Activated CD8-positive, alpha-beta memory T cell treated with anti-CD3 and anti-CD28 coated beads for 4 hours (primary cell): Measurements from ENCODE around the gene SAXO1.
"Not testable (repeated sequence)": the region's sequence is repeated elsewhere in the genome, so short reads cannot be mapped to it uniquely, and the experiment has no call there.

Experiments used
- DNase-seq, 2 donors: peaks; one replicate each; pipeline ENCODE4 v3.0.0-alpha.2; 2020; ENCODE audit warnings: low read depth in 2 of 2

SAXO1 gene

GRCh38 chr9:19000133-19000532, 32.9 kb downstream of the SAXO1 start:
- DNase-seq: no peak

GRCh38 chr9:18999173-18999785, 33.7 kb downstream of the SAXO1 start:
- DNase-seq: no peak

DNA sequence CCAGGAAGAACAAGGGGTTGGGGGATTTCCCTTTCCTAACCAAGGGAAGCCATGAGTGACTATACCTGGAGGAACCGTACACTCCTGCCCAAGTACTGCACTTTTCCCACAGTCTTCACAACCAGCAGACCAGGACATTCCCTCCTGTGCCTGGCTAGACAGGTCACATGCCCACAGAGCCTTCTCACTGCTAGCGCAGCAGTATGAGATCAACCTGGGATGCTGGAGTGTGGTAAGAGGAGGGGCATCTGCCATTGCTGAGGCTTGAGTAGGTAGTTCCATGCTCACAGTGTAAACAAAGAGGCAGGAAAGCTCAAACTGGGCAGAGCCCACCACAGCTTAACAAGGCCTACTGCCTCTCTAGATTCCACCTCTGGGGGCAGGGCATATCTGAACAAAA, 35.9 kb downstream of the SAXO1 start:
- DNase-seq: no peak

DNA sequence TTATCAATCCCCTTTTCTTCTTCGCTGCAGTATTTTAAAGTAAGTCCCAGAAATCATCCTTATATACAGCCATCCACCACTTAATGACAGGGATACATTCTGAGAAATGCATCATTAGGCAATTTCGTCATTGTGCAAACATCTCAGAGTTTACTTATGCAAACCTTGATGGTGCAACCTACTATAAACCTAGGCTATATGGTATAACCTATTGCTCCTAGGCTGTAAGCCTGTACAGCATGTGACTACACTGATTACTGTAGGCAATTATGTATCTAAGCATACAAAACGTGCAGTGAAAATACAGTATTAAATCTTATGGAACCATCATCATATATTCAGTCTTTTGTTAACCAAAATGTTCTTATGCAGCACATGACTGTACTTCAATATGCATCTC, 36.8 kb downstream of the SAXO1 start:
- DNase-seq: no peak

DNA sequence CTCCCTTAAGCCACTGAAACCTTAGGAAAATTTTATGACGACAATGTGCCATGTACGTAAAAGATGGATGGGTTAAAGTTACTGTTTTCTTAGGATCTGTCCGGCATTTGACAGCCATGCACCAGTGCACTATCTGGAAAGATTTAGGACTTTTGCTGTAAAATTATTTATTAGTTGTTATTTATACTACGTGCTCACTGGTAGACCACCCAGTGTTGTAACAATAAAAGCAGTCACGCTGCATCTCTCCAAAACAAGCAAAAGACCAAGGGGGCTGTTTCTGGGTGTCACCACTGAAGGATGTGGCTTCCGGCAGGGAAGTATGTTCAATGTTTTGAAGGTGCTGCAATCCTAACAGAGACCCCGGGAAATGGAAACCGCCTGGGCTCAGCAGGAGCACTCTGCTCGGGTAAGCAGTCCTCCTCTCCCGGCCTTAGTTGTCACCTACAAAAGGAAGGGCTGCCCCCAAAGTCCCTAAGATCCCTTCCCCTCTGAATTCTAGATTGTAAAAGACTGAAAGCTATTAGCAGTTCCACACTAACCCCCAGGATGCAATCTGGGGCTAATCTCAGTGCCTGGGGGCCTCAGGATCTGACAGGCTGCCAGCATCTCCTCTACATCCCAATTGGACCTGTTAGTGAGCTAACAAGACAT, 38.6 kb downstream of the SAXO1 start:
- no peak for DNase-seq

- not testable (repeated sequence) for DNase-seq
These were observed 41.8 kb downstream of the SAXO1 start for GRCh38 chr9:18991197-18991596.

- no peak for DNase-seq
These were observed 42.5 kb downstream of the SAXO1 start for GRCh38 chr9:18990494-18990893.

GRCh38 chr9:18989865-18990264, 43.1 kb downstream of the SAXO1 start:
- DNase-seq: no peak

DNA sequence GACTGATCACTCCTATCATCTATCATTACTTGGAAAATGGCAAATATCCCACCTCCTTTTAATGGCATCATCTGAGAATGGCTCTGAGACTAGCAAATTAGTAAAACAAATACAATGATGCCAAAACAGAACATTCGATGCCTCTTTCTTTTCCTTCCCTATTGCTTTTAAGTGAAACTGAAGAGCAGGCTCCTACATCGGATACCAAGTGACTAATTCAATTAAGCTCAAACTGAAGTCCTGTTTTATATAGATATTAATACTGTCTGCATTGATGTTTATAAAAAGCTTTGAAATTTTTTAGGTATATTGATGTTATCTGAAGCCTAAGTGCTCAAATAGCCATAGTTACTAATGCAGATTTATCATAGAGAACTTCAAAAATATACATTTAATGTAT, 43.9 kb downstream of the SAXO1 start:
- DNase-seq: no peak

- DNase-seq: no peak
These were observed 45.0 kb downstream of the SAXO1 start for GRCh38 chr9:18988003-18988402.

DNA sequence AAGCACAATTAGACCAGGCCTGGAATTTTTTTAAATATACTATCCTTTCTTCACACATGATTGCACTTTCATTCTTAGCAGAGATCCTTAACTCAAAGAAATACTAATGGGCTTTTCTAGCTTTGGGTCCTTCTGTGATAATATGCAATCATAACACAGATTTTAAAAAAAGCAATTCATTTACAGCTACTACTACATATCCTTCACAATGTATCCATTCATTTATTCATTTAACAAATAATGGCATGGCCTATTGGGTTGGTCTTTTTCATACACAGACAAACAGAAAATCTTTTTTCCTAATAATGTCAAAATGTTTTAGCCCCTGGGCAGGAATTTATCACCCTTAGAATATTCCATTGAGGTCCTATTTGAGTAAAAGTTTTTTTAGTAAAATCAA, 47.0 kb downstream of the SAXO1 start:
- DNase-seq: no peak

- DNase-seq: no peak
These were observed 47.5 kb downstream of the SAXO1 start for GRCh38 chr9:18985464-18985951.

DNA sequence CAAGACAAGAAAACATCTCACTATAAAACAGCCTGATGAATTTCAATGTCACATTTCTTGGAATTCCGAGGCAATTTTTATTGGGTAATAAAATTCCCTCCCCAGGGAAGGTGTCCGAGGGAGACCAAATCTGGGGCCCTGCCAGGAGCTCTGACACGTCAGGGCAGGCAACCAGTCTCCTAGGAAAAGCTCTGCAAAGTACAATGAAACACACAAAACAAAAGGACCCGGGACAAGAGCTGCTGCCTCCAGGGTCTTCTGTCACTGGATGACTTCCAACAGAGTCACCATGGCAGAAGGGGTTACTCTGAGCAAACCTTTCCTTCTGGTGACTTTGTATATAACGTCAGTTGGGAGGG, 50.8 kb downstream of the SAXO1 start:
- no peak for DNase-seq

DNA sequence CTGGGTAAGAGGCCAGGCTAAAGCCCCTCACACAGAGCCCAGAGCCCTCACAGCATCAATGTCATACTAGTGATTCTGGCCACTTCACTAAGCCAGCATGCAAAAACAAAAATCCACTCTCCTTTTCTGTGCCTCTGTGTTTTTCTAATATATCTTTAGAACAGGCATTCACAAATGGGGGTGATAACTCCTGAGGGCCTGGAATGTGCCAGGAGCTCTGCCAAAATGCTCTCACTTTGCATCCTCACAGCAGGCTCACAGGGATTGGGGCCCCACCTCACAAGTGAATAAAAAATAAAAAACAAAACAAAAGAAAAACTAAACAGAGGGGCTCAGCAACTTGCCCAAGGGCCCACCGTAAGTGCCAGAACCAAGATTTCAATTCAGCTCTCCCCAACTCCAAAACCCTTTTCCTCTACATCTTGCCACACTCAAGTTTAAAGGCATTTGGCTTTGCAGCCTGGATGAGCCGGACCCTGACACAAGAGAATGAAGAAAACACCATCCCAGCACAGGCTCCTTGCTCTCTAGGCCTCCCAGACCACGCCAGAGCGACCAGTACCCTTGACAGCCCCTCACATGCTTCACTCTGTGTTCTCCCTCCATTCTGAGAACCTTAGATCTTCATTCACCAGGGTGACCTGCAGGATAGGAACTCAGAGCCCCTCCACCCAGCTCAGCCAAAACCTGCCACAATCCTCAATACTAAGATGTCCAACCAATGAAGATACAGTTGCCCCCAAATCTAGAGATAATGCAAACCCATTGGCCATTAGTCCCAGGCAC, 51.3 kb downstream of the SAXO1 start:
- no peak for DNase-seq

GRCh38 chr9:18980189-18980588, 52.8 kb downstream of the SAXO1 start:
- no peak for DNase-seq

- no peak for DNase-seq
These were observed 53.6 kb downstream of the SAXO1 start for GRCh38 chr9:18979367-18979766.

- no peak for DNase-seq
These were observed 54.8 kb downstream of the SAXO1 start for GRCh38 chr9:18978188-18978587.

DNA sequence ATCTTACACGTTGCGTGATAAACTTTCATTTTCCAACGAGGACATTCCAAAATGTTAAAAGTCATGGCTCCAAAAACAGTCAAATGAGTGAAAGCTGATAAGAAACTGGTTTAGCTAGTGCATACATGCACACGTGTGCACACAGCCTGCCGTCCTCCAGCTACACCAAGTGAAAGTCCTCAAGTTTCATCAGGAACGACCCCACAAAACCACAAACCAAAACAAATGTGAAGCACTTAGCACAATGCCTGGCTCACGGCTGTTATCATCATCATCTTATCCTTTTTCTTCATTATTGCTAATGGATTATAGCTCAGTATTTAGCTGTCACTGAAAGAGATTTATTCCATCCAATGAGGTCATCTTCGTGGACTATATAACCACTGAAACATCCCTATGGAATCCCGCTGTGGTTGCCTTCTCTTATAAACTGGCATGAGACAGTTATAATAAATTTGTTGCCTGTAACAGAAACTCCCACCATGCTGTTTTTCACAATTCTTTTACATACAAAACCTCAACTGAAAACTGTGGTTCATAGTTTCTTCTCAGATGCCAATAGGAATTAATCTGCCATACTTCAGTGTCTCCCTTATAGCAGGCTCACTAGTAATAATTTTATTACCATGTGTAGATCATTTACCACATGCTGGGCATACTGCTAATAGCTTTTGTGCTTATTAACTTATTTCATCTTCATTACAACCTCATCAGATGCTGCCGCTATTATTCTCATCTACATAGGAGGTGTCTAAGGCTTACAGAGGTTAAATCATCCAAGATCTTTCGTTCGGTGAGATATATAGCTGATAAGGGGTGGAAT, 56.1 kb downstream of the SAXO1 start:
- no peak for DNase-seq

- DNase-seq: no peak
These were observed 56.7 kb downstream of the SAXO1 start for GRCh38 chr9:18976221-18976708.

DNA sequence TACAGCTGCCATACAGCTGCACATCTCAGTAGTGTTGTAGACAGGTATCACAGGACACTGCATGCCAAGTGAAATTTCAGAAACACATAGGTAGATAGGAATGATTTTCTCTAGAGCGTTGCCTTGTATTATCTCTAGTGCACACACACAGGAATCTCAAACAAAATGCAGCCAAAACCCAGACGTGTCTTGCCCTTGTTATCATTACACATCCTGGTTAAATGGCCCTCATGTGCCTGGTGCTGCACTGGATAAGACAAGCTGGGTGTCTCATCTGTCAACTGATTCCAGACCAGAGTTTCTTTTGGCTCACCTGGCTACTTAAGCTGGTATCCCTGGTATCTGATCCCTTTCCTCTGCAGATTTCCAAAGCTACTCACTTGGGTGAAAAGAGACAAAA, 59.7 kb downstream of the SAXO1 start:
- no peak for DNase-seq

- no peak for DNase-seq
These were observed 60.3 kb downstream of the SAXO1 start for GRCh38 chr9:18972675-18973074.

DNA sequence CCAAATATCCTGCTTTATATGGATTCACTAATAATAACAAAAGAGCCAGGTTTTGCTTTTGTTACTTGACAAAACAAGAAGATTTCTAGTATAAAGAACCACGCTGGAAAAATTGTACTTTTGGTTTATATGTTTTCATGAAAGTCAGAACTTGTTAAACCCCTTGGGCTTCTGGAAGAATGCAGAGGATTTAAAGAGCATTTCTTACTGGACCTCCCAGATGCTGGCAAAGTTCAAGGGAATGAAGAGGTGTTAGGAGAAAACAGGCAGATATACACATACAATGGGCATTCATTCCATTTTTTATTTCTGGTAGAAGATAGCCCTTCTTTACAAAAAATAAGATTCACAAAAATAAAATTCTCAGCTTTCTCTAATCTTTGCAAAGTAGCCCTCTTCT, 61.1 kb downstream of the SAXO1 start:
- DNase-seq: no peak
